DMS 273 (cell line): ENCODE data around the gene TNFRSF11A.

Experiments used
- DNase-seq: peaks from one replicate; lab custom pipeline; 2025; ENCODE audit not compliant: unreplicated experiment; lab: John Stamatoyannopoulos, UW

TNFRSF11A gene

GRCh38 chr18:62324181-62324828 is 805 bp upstream of the TNFRSF11A start:
- DNase-seq: no peak

- peak; percentile 62 for DNase-seq
Observed at GRCh38 chr18:62325806-62326645, 916 bp downstream of the TNFRSF11A start.

- DNase-seq: no peak
Observed at GRCh38 chr18:62326646-62327348, 1.7 kb downstream of the TNFRSF11A start.

GRCh38 chr18:62327977-62328376 is 2.9 kb downstream of the TNFRSF11A start:
- DNase-seq: no peak

GRCh38 chr18:62328586-62329525 is 3.7 kb downstream of the TNFRSF11A start:
- no peak for DNase-seq

GRCh38 chr18:62329691-62330454 is 4.8 kb downstream of the TNFRSF11A start:
- peak; percentile 5 for DNase-seq

- no peak for DNase-seq
Observed at GRCh38 chr18:62330650-62331049, 5.5 kb downstream of the TNFRSF11A start.

- DNase-seq: no peak
Observed at GRCh38 chr18:62331581-62332356, 6.7 kb downstream of the TNFRSF11A start.

- DNase-seq: no peak
Observed at GRCh38 chr18:62332431-62332830, 7.3 kb downstream of the TNFRSF11A start.

- peak; percentile 47 for DNase-seq
Observed at GRCh38 chr18:62332964-62333695, 8.0 kb downstream of the TNFRSF11A start.

- no peak for DNase-seq
Observed at GRCh38 chr18:62334120-62334519, 9.0 kb downstream of the TNFRSF11A start.

GRCh38 chr18:62335494-62335893 is 10.4 kb downstream of the TNFRSF11A start:
- DNase-seq: no peak

- no peak for DNase-seq
Observed at GRCh38 chr18:62336618-62337017, 11.5 kb downstream of the TNFRSF11A start.

GRCh38 chr18:62337336-62337735 is 12.2 kb downstream of the TNFRSF11A start:
- no peak for DNase-seq

GRCh38 chr18:62338446-62339105 is 13.5 kb downstream of the TNFRSF11A start:
- no peak for DNase-seq

GRCh38 chr18:62339106-62339988 is 14.2 kb downstream of the TNFRSF11A start:
- DNase-seq: no peak

GRCh38 chr18:62340996-62341395 is 15.9 kb downstream of the TNFRSF11A start:
- no peak for DNase-seq
